Measurements from ENCODE around the gene SRPK2.

GRCh38 chr7:105161366-105161765, 227.4 kb downstream of the SRPK2 start:
- TF ChIP-seq CTCF (IDR thresholded peaks at IDR 0.05), result no peak
- no peak for TF ChIP-seq POLR2A (IDR thresholded peaks at IDR 0.05; ENCODE audit: low read depth)
- TF ChIP-seq EP300 (IDR thresholded peaks at IDR 0.05), result no peak
